ENCODE measurements around the gene HSPB1. TPM values are rescaled to one million over a fixed set of nuclear protein-coding genes. Genes with fewer than 3 reads are reported as not detected.
"Not testable (repeated sequence)": the region's sequence is repeated elsewhere in the genome, so short reads cannot be mapped to it uniquely, and the experiment has no call there.

Gene HSPB1
- total RNA-seq, 4 donors from 2014 or later, result 28.8 to 1,391 (median 758) TPM

- Histone ChIP-seq H3K4me3 (no peak overlapping the region), H3K27me3 (no peaks in the 10 kb centered on the region), H3K9me3 (no peaks in the 10 kb centered on the region), H3K4me1 (peaks cover 3 to 4% of the 10 kb centered on the region in 2 donors), H3K36me3 (no peaks in the 10 kb centered on the region), H3K27ac (peak overlapping the region; percentile 100)
- intact Hi-C loops (cut with DNase I; ENCODE audit: low total_unique reads), result no loop called here
- DNase-seq, result peak in 1 of 2 donors; percentile 70
- TF ChIP-seq POLR2A (IDR thresholded peaks at IDR 0.05) (no peak), CTCF (IDR thresholded peaks at IDR 0.05) (no peak)
Observed at GRCh38 chr7:76300166-76300731, 2.2 kb upstream of the HSPB1 start.

- Histone ChIP-seq H3K36me3 (no peaks in the 10 kb centered on the region), H3K4me1 (peaks cover 3 to 4% of the 10 kb centered on the region in 2 donors), H3K27ac (peak overlapping the region; percentile 100), H3K27me3 (no peaks in the 10 kb centered on the region), H3K4me3 (no peak overlapping the region), H3K9me3 (no peaks in the 10 kb centered on the region)
- TF ChIP-seq POLR2A (IDR thresholded peaks at IDR 0.05) (no peak), CTCF (IDR thresholded peaks at IDR 0.05) (no peak)
- DNase-seq, result no peak
- intact Hi-C loops (cut with DNase I; ENCODE audit: low total_unique reads), result no loop called here
Observed at GRCh38 chr7:76301000-76301399, 1.5 kb upstream of the HSPB1 start.

DNA sequence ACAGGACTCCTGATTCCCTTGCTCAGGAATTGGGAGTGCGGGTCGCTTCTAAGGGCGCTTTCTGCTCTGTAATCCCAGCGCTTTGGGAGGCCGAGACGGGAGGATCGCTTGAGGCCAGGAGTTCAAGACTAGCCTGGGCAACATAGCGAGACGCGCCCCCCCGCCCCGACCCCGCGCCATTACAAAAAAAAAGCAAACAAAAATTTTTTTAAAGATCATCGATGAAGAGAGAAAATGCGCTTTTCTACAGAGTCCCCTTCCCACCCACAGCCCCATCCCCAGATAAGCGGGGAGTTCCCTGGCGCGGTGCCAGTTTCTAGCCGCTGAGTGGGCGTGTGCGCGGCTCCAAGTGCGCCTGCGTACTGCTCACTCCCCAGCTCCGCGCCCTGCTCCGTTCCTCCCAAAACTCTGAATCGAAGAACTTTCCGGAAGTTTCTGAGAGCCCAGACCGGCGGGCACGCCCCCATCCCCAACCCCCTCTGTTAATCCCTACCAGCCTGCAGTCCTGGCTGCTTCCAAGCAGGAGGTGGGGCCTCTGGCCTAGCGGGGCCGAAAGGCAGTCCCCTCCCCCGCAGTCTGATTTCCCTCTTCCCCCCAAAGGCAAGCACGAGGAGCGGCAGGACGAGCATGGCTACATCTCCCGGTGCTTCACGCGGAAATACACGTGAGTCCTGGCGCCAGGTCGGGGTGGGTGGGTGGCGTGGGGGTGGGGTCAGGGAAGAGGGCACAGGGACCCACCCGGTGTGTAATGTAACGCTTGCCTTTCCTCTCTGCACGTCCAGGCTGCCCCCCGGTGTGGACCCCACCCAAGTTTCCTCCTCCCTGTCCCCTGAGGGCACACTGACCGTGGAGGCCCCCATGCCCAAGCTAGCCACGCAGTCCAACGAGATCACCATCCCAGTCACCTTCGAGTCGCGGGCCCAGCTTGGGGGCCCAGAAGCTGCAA lies 1.0 kb downstream of the HSPB1 start:
- TF ChIP-seq CTCF (IDR thresholded peaks at IDR 0.05), result no peak
- TF ChIP-seq POLR2A (IDR thresholded peaks at IDR 0.05), result peak; percentile 50 to 83
- intact Hi-C loops (cut with DNase I; ENCODE audit: low total_unique reads), result no loop called here
- H3K36me3 ChIP-seq, result no peaks in the 10 kb centered on the region
- H3K9me3 ChIP-seq, result no peaks in the 10 kb centered on the region
- H3K27ac ChIP-seq, result peak overlapping the region; percentile 100
- peaks cover 3 to 4% of the 10 kb centered on the region in 2 donors for H3K4me1 ChIP-seq
- peak; percentile 87 to 89 for DNase-seq
- H3K4me3 ChIP-seq, result peak overlapping the region; percentile 88 to 93
- no peaks in the 10 kb centered on the region for H3K27me3 ChIP-seq

- H3K4me1 ChIP-seq, result peaks cover 3 to 4% of the 10 kb centered on the region in 2 donors
- peak; percentile 71 to 74 for DNase-seq
- no peaks in the 10 kb centered on the region for H3K9me3 ChIP-seq
- peak overlapping the region in 1 of 2 donors; percentile 93 for H3K4me3 ChIP-seq
- intact Hi-C loops (cut with DNase I; ENCODE audit: low total_unique reads), result no loop called here
- H3K36me3 ChIP-seq, result no peaks in the 10 kb centered on the region
- no peaks in the 10 kb centered on the region for H3K27me3 ChIP-seq
- H3K27ac ChIP-seq, result peak overlapping the region; percentile 100
- TF ChIP-seq POLR2A (IDR thresholded peaks at IDR 0.05) (peak in 1 of 2 donors; percentile 14), CTCF (IDR thresholded peaks at IDR 0.05) (no peak)
Observed at GRCh38 chr7:76304888-76305375, 2.5 kb downstream of the HSPB1 start.

- H3K4me3 ChIP-seq; intact Hi-C loops (cut with DNase I; ENCODE audit: low total_unique reads); H3K9me3 ChIP-seq; H3K36me3 ChIP-seq; H3K4me1 ChIP-seq; H3K27me3 ChIP-seq; H3K27ac ChIP-seq; DNase-seq: not testable (repeated sequence)
Observed at GRCh38 chr7:76308874-76309273, 6.4 kb downstream of the HSPB1 start.

DNA sequence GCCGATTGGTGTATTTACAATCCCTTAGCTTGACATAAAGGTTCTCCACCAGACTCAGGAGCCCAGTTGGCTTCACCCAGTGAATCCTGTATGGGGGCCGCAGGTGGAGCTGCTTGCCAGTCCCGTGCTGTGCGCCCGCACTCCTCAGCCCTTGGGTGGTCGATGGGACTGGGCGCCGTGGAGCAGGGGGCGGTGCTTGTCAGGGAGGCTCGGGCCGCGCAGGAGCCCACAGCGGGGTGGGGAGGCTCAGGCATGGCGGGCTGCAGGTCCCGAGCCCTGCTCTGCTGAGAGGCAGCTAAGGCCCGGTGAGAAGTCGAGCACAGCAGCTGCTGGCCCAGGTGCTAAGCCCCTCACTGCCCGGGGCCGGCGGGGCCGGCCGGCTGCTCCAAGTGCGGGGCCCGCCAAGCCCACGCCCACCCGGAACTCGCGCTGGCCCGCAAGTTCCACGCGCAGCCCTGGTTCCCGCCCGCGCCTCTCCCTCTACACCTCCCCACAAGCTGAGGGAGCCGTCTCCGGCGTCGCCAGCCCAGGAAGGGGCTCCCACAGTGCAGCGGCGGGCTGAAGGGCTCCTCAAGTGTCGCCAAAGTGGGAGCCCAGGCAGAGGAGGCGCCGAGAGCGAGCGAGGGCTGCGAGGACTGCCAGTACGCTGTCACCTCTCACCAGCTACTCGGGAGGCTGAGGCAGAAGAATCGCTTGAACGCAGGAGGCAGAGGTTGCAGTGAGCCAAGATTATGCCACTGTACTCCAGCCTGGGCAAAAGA lies 7.0 kb downstream of the HSPB1 start:
- H3K4me3 ChIP-seq; DNase-seq; H3K36me3 ChIP-seq; H3K9me3 ChIP-seq; H3K4me1 ChIP-seq; H3K27me3 ChIP-seq; intact Hi-C loops (cut with DNase I; ENCODE audit: low total_unique reads); H3K27ac ChIP-seq: not testable (repeated sequence)

All from uterus (tissue), 4 donors.